HUES48 (cell line): Measurements from ENCODE around the gene DYNLT3.

Source experiments
- H3K27ac ChIP-seq: one replicate; pipeline ENCODE4 v1.7.0; 2013; ENCODE audit warnings: low read depth, low read length, inconsistent platforms
- H3K27me3 ChIP-seq: 2 replicates; pipeline ENCODE4 v1.6.1; 2013; ENCODE audit warnings: mild to moderate bottlenecking, low read length; ENCODE audit not compliant: control insufficient read depth, insufficient read depth
- H3K36me3 ChIP-seq: 2 replicates; pipeline ENCODE4 v1.6.1; 2013; ENCODE audit warnings: low read length; ENCODE audit not compliant: control insufficient read depth, insufficient read depth
- H3K4me1 ChIP-seq: 2 replicates; pipeline ENCODE4 v1.6.1; 2013; ENCODE audit warnings: mild to moderate bottlenecking, low read length; ENCODE audit not compliant: control insufficient read depth, insufficient read depth
- H3K4me3 ChIP-seq: 2 replicates; pipeline ENCODE4 v1.5.1; 2013; ENCODE audit warnings: mild to moderate bottlenecking, low read depth, low read length
- H3K9ac ChIP-seq: 2 replicates; pipeline ENCODE4 v1.6.1; 2013; ENCODE audit warnings: mild to moderate bottlenecking, low read depth, low read length, moderate library complexity
- H3K9me3 ChIP-seq: 2 replicates; pipeline ENCODE4 v1.6.1; 2013; ENCODE audit warnings: low read length; ENCODE audit not compliant: control insufficient read depth, insufficient read depth

DYNLT3 gene

DNA sequence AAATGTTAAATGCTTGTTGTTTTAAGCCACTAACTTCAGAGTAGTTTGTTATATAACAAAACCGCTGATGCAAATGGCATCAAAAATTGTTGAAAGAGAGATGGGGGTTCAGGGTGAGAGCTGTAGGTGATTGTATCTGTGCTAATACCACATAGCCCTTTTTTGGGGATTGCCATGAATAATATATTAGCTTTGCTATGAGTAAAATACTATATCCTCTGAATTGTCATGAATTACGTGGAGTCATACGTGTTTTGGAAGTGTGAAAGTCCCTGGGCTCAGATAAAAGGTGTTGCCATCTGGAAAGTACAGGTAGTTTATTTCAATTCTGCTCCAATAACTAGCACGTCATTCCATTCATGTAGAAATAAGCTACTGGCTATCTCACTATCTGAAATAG lies 30.6 kb downstream of the DYNLT3 start:
- no peaks in the 10 kb centered on the region for H3K36me3 ChIP-seq
- H3K27ac ChIP-seq, result no peak overlapping the region
- H3K9me3 ChIP-seq, result no peaks in the 10 kb centered on the region
- H3K4me3 ChIP-seq, result no peak overlapping the region
- H3K27me3 ChIP-seq, result no peaks in the 10 kb centered on the region
- H3K4me1 ChIP-seq, result no peaks in the 10 kb centered on the region
- H3K9ac ChIP-seq, result no peak overlapping the region

DNA sequence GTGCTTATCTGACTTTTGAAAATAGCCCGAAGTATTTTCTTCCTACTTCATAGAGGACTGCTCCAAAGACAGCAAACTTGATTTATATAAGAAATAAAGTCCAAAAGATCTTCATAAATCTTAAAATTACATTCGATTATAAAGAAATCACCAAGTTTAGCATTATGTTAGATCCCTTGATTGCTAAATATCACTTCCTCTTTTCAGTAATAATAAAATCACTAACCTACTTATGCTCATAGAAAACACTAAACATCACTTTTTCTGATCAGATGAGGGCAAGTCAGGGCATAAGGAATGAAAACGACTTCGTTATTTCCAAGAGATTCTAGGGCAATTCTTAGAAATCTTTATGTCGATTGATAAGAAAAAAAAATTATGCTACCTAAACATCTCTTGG lies 32.0 kb downstream of the DYNLT3 start:
- no peaks in the 10 kb centered on the region for H3K9me3 ChIP-seq
- H3K4me1 ChIP-seq, result no peaks in the 10 kb centered on the region
- H3K36me3 ChIP-seq, result no peaks in the 10 kb centered on the region
- H3K27me3 ChIP-seq, result no peaks in the 10 kb centered on the region
- H3K9ac ChIP-seq, result no peak overlapping the region
- no peak overlapping the region for H3K4me3 ChIP-seq
- no peak overlapping the region for H3K27ac ChIP-seq

- no peak overlapping the region for H3K4me3 ChIP-seq
- no peaks in the 10 kb centered on the region for H3K36me3 ChIP-seq
- no peak overlapping the region for H3K27ac ChIP-seq
- H3K9me3 ChIP-seq, result no peaks in the 10 kb centered on the region
- no peaks in the 10 kb centered on the region for H3K27me3 ChIP-seq
- H3K4me1 ChIP-seq, result no peaks in the 10 kb centered on the region
- H3K9ac ChIP-seq, result no peak overlapping the region
Observed at GRCh38 chrX:37813570-37813969, 33.8 kb downstream of the DYNLT3 start.

- no peak overlapping the region for H3K4me3 ChIP-seq
- no peaks in the 10 kb centered on the region for H3K27me3 ChIP-seq
- H3K36me3 ChIP-seq, result no peaks in the 10 kb centered on the region
- H3K9ac ChIP-seq, result no peak overlapping the region
- H3K27ac ChIP-seq, result no peak overlapping the region
- no peaks in the 10 kb centered on the region for H3K9me3 ChIP-seq
- H3K4me1 ChIP-seq, result no peaks in the 10 kb centered on the region
Observed at GRCh38 chrX:37812110-37812509, 35.3 kb downstream of the DYNLT3 start.

DNA sequence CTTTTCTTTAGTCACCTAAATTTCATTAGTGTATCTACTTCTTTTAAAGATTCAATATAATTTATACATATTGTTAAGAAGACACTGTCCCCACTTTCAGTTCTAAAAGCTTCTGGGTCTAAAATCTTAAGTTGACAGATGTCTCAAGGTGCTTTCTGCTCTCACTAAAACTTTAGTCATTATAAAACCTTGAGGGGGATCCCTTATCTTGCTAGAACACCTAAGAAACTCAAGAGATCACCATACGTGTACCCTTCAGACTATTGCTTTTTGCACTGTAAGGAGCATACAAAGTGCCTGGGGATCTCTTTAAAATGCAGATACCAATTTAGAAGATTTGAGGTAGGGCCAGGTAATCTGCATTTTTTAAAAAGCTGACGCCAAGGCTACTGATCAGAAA lies 37.4 kb downstream of the DYNLT3 start:
- Histone ChIP-seq H3K4me1 (no peaks in the 10 kb centered on the region), H3K36me3 (no peaks in the 10 kb centered on the region), H3K9ac (no peak overlapping the region), H3K4me3 (no peak overlapping the region), H3K27me3 (no peaks in the 10 kb centered on the region), H3K27ac (no peak overlapping the region), H3K9me3 (no peaks in the 10 kb centered on the region)

GRCh38 chrX:37803057-37803456 lies 44.3 kb downstream of the DYNLT3 start:
- H3K27ac ChIP-seq, result no peak overlapping the region
- no peaks in the 10 kb centered on the region; the same call in 1 of the 2 replicates for H3K27me3 ChIP-seq
- no peaks in the 10 kb centered on the region for H3K9me3 ChIP-seq
- H3K4me3 ChIP-seq, result no peak overlapping the region
- H3K4me1 ChIP-seq, result no peaks in the 10 kb centered on the region
- H3K9ac ChIP-seq, result no peak overlapping the region
- no peaks in the 10 kb centered on the region for H3K36me3 ChIP-seq

- H3K27me3 ChIP-seq, result no peaks in the 10 kb centered on the region; the same call in 1 of the 2 replicates
- H3K36me3 ChIP-seq, result no peaks in the 10 kb centered on the region
- no peaks in the 10 kb centered on the region for H3K4me1 ChIP-seq
- H3K9ac ChIP-seq, result no peak overlapping the region
- H3K27ac ChIP-seq, result no peak overlapping the region
- H3K9me3 ChIP-seq, result no peaks in the 10 kb centered on the region
- no peak overlapping the region for H3K4me3 ChIP-seq
Observed at GRCh38 chrX:37802028-37802427, 45.3 kb downstream of the DYNLT3 start.

- no peaks in the 10 kb centered on the region for H3K4me1 ChIP-seq
- no peak overlapping the region for H3K9ac ChIP-seq
- H3K4me3 ChIP-seq, result no peak overlapping the region
- H3K27me3 ChIP-seq, result no peaks in the 10 kb centered on the region; the same call in 1 of the 2 replicates
- no peaks in the 10 kb centered on the region for H3K9me3 ChIP-seq
- no peak overlapping the region for H3K27ac ChIP-seq
- no peaks in the 10 kb centered on the region for H3K36me3 ChIP-seq
Observed at GRCh38 chrX:37800717-37801116, 46.7 kb downstream of the DYNLT3 start.

DNA sequence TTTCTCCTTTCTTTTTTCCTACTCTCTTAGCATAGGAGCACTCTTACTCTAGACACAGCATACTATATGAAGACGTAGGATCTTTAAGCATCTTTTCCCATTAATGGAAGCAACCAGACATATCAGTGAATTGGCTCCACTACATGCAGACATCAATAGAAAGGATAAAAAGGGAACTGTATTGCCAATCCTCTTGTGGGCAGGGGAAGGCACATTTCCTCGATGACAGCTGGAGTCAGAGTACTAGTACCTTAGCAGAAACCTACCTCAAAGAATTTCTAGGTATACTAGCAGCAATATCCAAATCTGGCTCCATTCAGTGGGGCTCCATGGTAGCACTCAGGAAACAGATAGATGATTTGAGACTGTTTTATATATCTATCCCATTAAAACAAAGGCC lies 47.4 kb downstream of the DYNLT3 start:
- Histone ChIP-seq H3K9me3 (no peaks in the 10 kb centered on the region), H3K27me3 (no peaks in the 10 kb centered on the region; the same call in none of the 2 replicates), H3K27ac (no peak overlapping the region), H3K4me1 (no peaks in the 10 kb centered on the region), H3K9ac (no peak overlapping the region), H3K4me3 (no peak overlapping the region), H3K36me3 (no peaks in the 10 kb centered on the region)

GRCh38 chrX:37796805-37797204 lies 50.6 kb downstream of the DYNLT3 start:
- H3K4me1 ChIP-seq, result no peaks in the 10 kb centered on the region
- H3K4me3 ChIP-seq, result no peak overlapping the region
- H3K9me3 ChIP-seq, result no peaks in the 10 kb centered on the region
- peaks cover 3% of the 10 kb centered on the region for H3K27me3 ChIP-seq
- H3K36me3 ChIP-seq, result no peaks in the 10 kb centered on the region
- H3K9ac ChIP-seq, result no peak overlapping the region
- H3K27ac ChIP-seq, result no peak overlapping the region

- no peaks in the 10 kb centered on the region for H3K9me3 ChIP-seq
- no peak overlapping the region for H3K27ac ChIP-seq
- H3K36me3 ChIP-seq, result no peaks in the 10 kb centered on the region
- H3K4me1 ChIP-seq, result no peaks in the 10 kb centered on the region
- H3K27me3 ChIP-seq, result peaks cover 3% of the 10 kb centered on the region
- no peak overlapping the region for H3K4me3 ChIP-seq
- H3K9ac ChIP-seq, result no peak overlapping the region
Observed at GRCh38 chrX:37796310-37796709, 51.1 kb downstream of the DYNLT3 start.
